H1 (cell line): ENCODE data around the gene KRTAP4-1. TPM values are rescaled to one million over a fixed set of nuclear protein-coding genes. Genes with fewer than 3 reads are reported as not detected.

Source experiments
- CTCF ChIA-PET: fragments of 300-600 bp; sonication (Branson Sonifier 250); formaldehyde crosslinking; loops from one replicate; lab custom pipeline; 2021; ENCODE audit not compliant: partially characterized antibody; lab: Charles Lee
- POLR2A ChIA-PET: fragments of 300-600 bp; sonication (Branson Sonifier 250); formaldehyde crosslinking; loops from one replicate; lab custom pipeline; 2021; ENCODE audit warnings: inconsistent platforms; ENCODE audit not compliant: partially characterized antibody; lab: Charles Lee
- DNase-seq, 2 experiments: peaks; one replicate each; pipeline versions ENCODE4 v3.0.0 to v3.0.0-alpha.2; 2010 to 2022; ENCODE audit warnings: low spot score in 2 of 2, low read depth in 1 of 2, mixed read lengths in 1 of 2
- FAIRE-seq: peaks from 2 replicates; lab custom pipeline; 2011; peaks lifted over from hg19 to GRCh38; lab: Jason Lieb, UNC
- H2AFZ ChIP-seq: 2 replicates; pipeline ENCODE4 v1.8.1; 2012; ENCODE audit warnings: low read length, inconsistent platforms
- H2AK5ac ChIP-seq: 2 replicates; pipeline ENCODE4 v1.6.1; 2013; ENCODE audit warnings: low read depth, low read length
- H2BK120ac ChIP-seq: replicated peaks from 2 replicates; pipeline ENCODE3; 2013; ENCODE audit warnings: low read depth, low read length, inconsistent platforms
- H2BK12ac ChIP-seq: 2 replicates; pipeline ENCODE4 v1.6.1; 2013; ENCODE audit warnings: low read depth, low read length
- H2BK15ac ChIP-seq: 2 replicates; pipeline ENCODE4 v1.6.1; 2013; ENCODE audit warnings: low read length
- H2BK20ac ChIP-seq: 2 replicates; pipeline ENCODE4 v1.6.1; 2013; ENCODE audit warnings: low read length
- H2BK5ac ChIP-seq: 2 replicates; pipeline ENCODE4 v1.6.1; 2013; ENCODE audit warnings: low read depth, low read length
- H3K14ac ChIP-seq: 2 replicates; pipeline ENCODE4 v1.6.1; 2013; ENCODE audit warnings: inconsistent platforms; ENCODE audit not compliant: insufficient read length
- H3K18ac ChIP-seq: 2 replicates; pipeline ENCODE4 v1.6.1; 2013; ENCODE audit warnings: low read length; ENCODE audit errors: extremely low read depth
- H3K23ac ChIP-seq: 2 replicates; pipeline ENCODE4 v1.6.1; 2013; ENCODE audit warnings: inconsistent platforms; ENCODE audit not compliant: insufficient read length
- H3K23me2 ChIP-seq: 2 replicates; pipeline ENCODE4 v1.6.1; 2013; ENCODE audit warnings: low read depth, low read length
- H3K27ac ChIP-seq: 2 replicates; pipeline ENCODE4 v1.6.1; 2011; ENCODE audit warnings: low read depth, low read length, inconsistent platforms
- H3K27me3 ChIP-seq, 4 experiments: replicated peaks in 1 of 4; 1 replicate in 1 of 4; 2 replicates in 3 of 4; pipeline versions ENCODE4 v1.6.1 to v1.8.1; 2011 to 2013; ENCODE audit warnings: low read length in 3 of 4, mild to moderate bottlenecking in 3 of 4, inconsistent platforms in 2 of 4, mixed read lengths in 2 of 4, moderate library complexity in 1 of 4; ENCODE audit not compliant: control insufficient read depth in 3 of 4, insufficient read depth in 3 of 4; ENCODE audit errors: extremely low read depth in 1 of 4
- H3K36me3 ChIP-seq, 4 experiments: 2 replicates each; pipeline versions ENCODE4 v1.6.1 to v1.8.1; 2011 to 2013; ENCODE audit warnings: mild to moderate bottlenecking in 4 of 4, low read length in 3 of 4, moderate library complexity in 2 of 4, control low read depth in 1 of 4, inconsistent platforms in 1 of 4; ENCODE audit not compliant: insufficient read depth in 4 of 4, control insufficient read depth in 2 of 4
- H3K4ac ChIP-seq: replicated peaks from 2 replicates; pipeline ENCODE3; 2013; ENCODE audit warnings: low read length, low read depth, mixed read lengths, inconsistent platforms; ENCODE audit not compliant: insufficient read length
- H3K4me1 ChIP-seq, 4 experiments: replicated peaks in 1 of 4; 1 replicate in 1 of 4; 2 replicates in 3 of 4; pipeline versions ENCODE4 v1.6.1 to v1.8.1; 2011 to 2013; ENCODE audit warnings: low read length in 3 of 4, inconsistent platforms in 2 of 4, mixed read lengths in 1 of 4; ENCODE audit not compliant: insufficient read depth in 4 of 4, control insufficient read depth in 3 of 4
- H3K4me2 ChIP-seq, 2 experiments: 2 replicates each; pipeline versions ENCODE4 v1.6.1 to v1.8.1; 2011 to 2013; ENCODE audit warnings: low read depth in 2 of 2, low read length in 2 of 2, control low read depth in 1 of 2, inconsistent platforms in 1 of 2, mild to moderate bottlenecking in 1 of 2; ENCODE audit not compliant: insufficient read depth in 1 of 2
- H3K4me3 ChIP-seq, 4 experiments: fragments of 200-600, 300-600 bp in 1 of 4; sonication (generic), shearing (Covaris generic), sonication (Bioruptor Twin) in 1 of 4; 2 replicates each; pipeline versions ENCODE4 v1.5.1 to v1.8.1; 2011 to 2016; ENCODE audit warnings: low read length in 4 of 4, low read depth in 3 of 4, control low read depth in 2 of 4, inconsistent platforms in 2 of 4, mild to moderate bottlenecking in 2 of 4, mixed read lengths in 1 of 4, moderate library complexity in 1 of 4; ENCODE audit not compliant: insufficient read depth in 2 of 4; ENCODE audit errors: extremely low read depth in 1 of 4
- H3K56ac ChIP-seq: replicated peaks from 2 replicates; pipeline ENCODE3; 2013; ENCODE audit warnings: low read depth, mild to moderate bottlenecking, mixed read lengths, low read length, inconsistent platforms; ENCODE audit not compliant: insufficient read length
- H3K79me1 ChIP-seq: 2 replicates; pipeline ENCODE4 v1.6.1; 2013; ENCODE audit warnings: low read depth, low read length, control low read depth
- H3K79me2 ChIP-seq, 2 experiments: 2 replicates each; pipeline versions ENCODE4 v1.6.1 to v1.8.1; 2012 to 2013; ENCODE audit warnings: low read length in 2 of 2, mild to moderate bottlenecking in 2 of 2, inconsistent platforms in 1 of 2; ENCODE audit not compliant: insufficient read depth in 2 of 2, control insufficient read depth in 1 of 2
- H3K9ac ChIP-seq, 4 experiments: replicated peaks in 1 of 4; 1 replicate in 1 of 4; 2 replicates in 3 of 4; pipeline versions ENCODE4 v1.6.1 to v1.8.1; 2011 to 2013; ENCODE audit warnings: low read depth in 3 of 4, low read length in 3 of 4, control low read depth in 2 of 4, mild to moderate bottlenecking in 2 of 4, moderate library complexity in 2 of 4, inconsistent platforms in 1 of 4; ENCODE audit errors: extremely low read depth in 1 of 4
- H3K9me3 ChIP-seq, 2 experiments: 2 replicates each; pipeline versions ENCODE4 v1.6.1 to v1.8.1; 2012 to 2013; ENCODE audit warnings: mild to moderate bottlenecking in 2 of 2, moderate library complexity in 2 of 2, control low read depth in 1 of 2, inconsistent platforms in 1 of 2, low read depth in 1 of 2, low read length in 1 of 2, mixed read lengths in 1 of 2; ENCODE audit not compliant: insufficient read depth in 2 of 2
- H4K20me1 ChIP-seq, 2 experiments: replicated peaks in 1 of 2; 2 replicates each; pipeline versions ENCODE3 to v1.8.1; 2011 to 2013; ENCODE audit warnings: inconsistent platforms in 2 of 2, low read length in 2 of 2, mild to moderate bottlenecking in 1 of 2; ENCODE audit not compliant: insufficient read depth in 2 of 2, control insufficient read depth in 1 of 2
- H4K5ac ChIP-seq: 2 replicates; pipeline ENCODE4 v1.6.1; 2013; ENCODE audit warnings: low read length, low read depth, mixed read lengths, inconsistent platforms; ENCODE audit not compliant: insufficient read length
- H4K8ac ChIP-seq: 2 replicates; pipeline ENCODE4 v1.8.0; 2013; ENCODE audit warnings: mild to moderate bottlenecking, moderate library complexity, low read length, inconsistent platforms; ENCODE audit not compliant: insufficient read depth; ENCODE audit errors: extremely low read depth
- H4K91ac ChIP-seq: replicated peaks from 2 replicates; pipeline ENCODE3; 2013; ENCODE audit warnings: low read length, mixed read lengths, inconsistent platforms; ENCODE audit not compliant: insufficient read length
- ASH2L ChIP-seq: fragments of 200-600, 300-600 bp; sonication (generic); IDR thresholded peaks from one replicate; pipeline ENCODE4 v1.7.1; 2017; ENCODE audit warnings: low read length
- CHD1 ChIP-seq: IDR thresholded peaks from 2 replicates; pipeline ENCODE4 v1.6.1; 2012; ENCODE audit warnings: low read depth, low read length, improper control_type of control experiment
- POU5F1 ChIP-seq: IDR thresholded peaks from 2 replicates; pipeline ENCODE4 v1.6.1; 2011; ENCODE audit warnings: low read depth, mild to moderate bottlenecking, low read length, moderate library complexity
- RXRA ChIP-seq: IDR thresholded peaks from 2 replicates; pipeline ENCODE4 v1.6.1; 2011; ENCODE audit warnings: low read depth, mild to moderate bottlenecking, low read length, moderate library complexity; ENCODE audit not compliant: insufficient read depth
- WGBS, 2 experiments: shearing (Covaris generic) in 1 of 2; methylation state at CpG; one replicate each; pipeline versions ENCODE4 v1.1.6 to v1.1.7; 2013 to 2015; ENCODE audit warnings: low lambda C conversion rate in 2 of 2, mixed read lengths in 2 of 2, inconsistent platforms in 1 of 2, low coverage in 1 of 2, missing lambda C conversion rate in 1 of 2; ENCODE audit not compliant: insufficient replicate concordance in 2 of 2, insufficient coverage in 1 of 2, insufficient read length in 1 of 2; ENCODE audit errors: extremely low coverage in 1 of 2, missing lambda C conversion rate in 1 of 2; 5-methylcytosine and 5-hydroxymethylcytosine counted together
- polyA plus RNA-seq, 7 experiments: library from polyadenylated mRNA; depleted of rRNA in 3 of 7; stranded (reverse) in 5 of 7; unstranded in 2 of 7; fragments of >200 nt in 5 of 7; fragments of 200-250 nt in 2 of 7; gene quantifications; 1 replicate in 5 of 7; 2 replicates in 1 of 7; 4 replicates in 1 of 7; pipeline versions ENCODE4 v1.2.1 to v1.2.3, GENCODE V29; 2011 to 2013; ENCODE audit warnings: missing spikeins in 2 of 7, mixed read lengths in 2 of 7
- total RNA-seq: library from RNA; stranded (reverse); fragmentation: NEBNext Ultra II Directional; extraction: Animal tissue kit (Norgen Biotek cat#: 25700); gene quantifications from 2 replicates; pipeline ENCODE4 v1.2.1, GENCODE V29; 2021

The KRTAP4-1 gene
- total and polyA plus RNA-seq, 2 of the 8 experiments (the other 6 are each of a cell fraction or from before 2014, with no cell fraction given): not detected

- Histone ChIP-seq H3K4ac (no peak overlapping the region), H3K36me3 (no peaks in the 10 kb centered on the region), H3K56ac (no peak overlapping the region), H4K20me1 (no peaks in the 10 kb centered on the region), H3K18ac (no peak overlapping the region), H3K79me2 (no peaks in the 10 kb centered on the region), H2AFZ (no peak overlapping the region), H3K9ac (no peak overlapping the region), H4K5ac (no peak overlapping the region), H3K9me3 (peaks cover 0 to 3% of the 10 kb centered on the region in 2 experiments; a peak in 1 of 4 replicates), H2BK20ac (no peak overlapping the region), H3K23me2 (peaks cover 2% of the 10 kb centered on the region; the same call in 1 of the 2 replicates), H4K8ac (no peak overlapping the region), H3K27ac (no peak overlapping the region), H3K4me2 (no peak overlapping the region), H2BK120ac (no peak overlapping the region), H2AK5ac (no peak overlapping the region), H3K79me1 (no peaks in the 10 kb centered on the region), H3K27me3 (no peaks in the 10 kb centered on the region), H3K23ac (no peak overlapping the region), H4K91ac (no peak overlapping the region), H2BK5ac (no peak overlapping the region), H3K4me1 (no peaks in the 10 kb centered on the region), H2BK12ac (no peak overlapping the region), H3K14ac (no peak overlapping the region), H2BK15ac (no peak overlapping the region), H3K4me3 (no peak overlapping the region)
- FAIRE-seq (no peak), DNase-seq (no peak)
- ChIA-PET POLR2A (no interaction called here), CTCF (no interaction called here)
- WGBS, 2 experiments: 97% methylated on average over 2 of the region's 2 CpGs; no CpG with 5 or more reads in 1 of the 2 experiments
- no peak for TF ChIP-seq CHD1
- no peak for TF ChIP-seq ASH2L
- no peak for TF ChIP-seq POU5F1
- no peak for TF ChIP-seq RXRA
These were observed 37.0 kb downstream of the KRTAP4-1 start for GRCh38 chr17:41147531-41148204.
